CD4-positive, alpha-beta T cell treated with Interferon gamma for 1 hour (primary cell): ENCODE measurements around the gene FLOT2.
"Not testable (repeated sequence)": the region's sequence is repeated elsewhere in the genome, so short reads cannot be mapped to it uniquely, and the experiment has no call there.

Experiments used
- DNase-seq: peaks from one replicate; pipeline ENCODE4 v3.0.0-alpha.2; 2020

The FLOT2 gene

GRCh38 chr17:28867276-28867675, 30.3 kb downstream of the FLOT2 start:
- no peak for DNase-seq

- no peak for DNase-seq
Measured at GRCh38 chr17:28865946-28866752, 31.4 kb downstream of the FLOT2 start.

GRCh38 chr17:28864991-28865849, 32.3 kb downstream of the FLOT2 start:
- no peak for DNase-seq

- no peak for DNase-seq
Measured at GRCh38 chr17:28863953-28864352, 33.6 kb downstream of the FLOT2 start.

GRCh38 chr17:28862561-28862960, 35.0 kb downstream of the FLOT2 start:
- DNase-seq: no peak

- DNase-seq: no peak
Measured at GRCh38 chr17:28861393-28862203, 35.9 kb downstream of the FLOT2 start.

GRCh38 chr17:28860363-28860808, 37.1 kb downstream of the FLOT2 start:
- no peak for DNase-seq

GRCh38 chr17:28858801-28859355, 38.7 kb downstream of the FLOT2 start:
- no peak for DNase-seq

- no peak for DNase-seq
Measured at GRCh38 chr17:28857905-28858800, 39.4 kb downstream of the FLOT2 start.

GRCh38 chr17:28856028-28856574, 41.4 kb downstream of the FLOT2 start:
- DNase-seq: no peak

GRCh38 chr17:28855336-28855679, 42.2 kb downstream of the FLOT2 start:
- DNase-seq: no peak

GRCh38 chr17:28854457-28855335, 42.8 kb downstream of the FLOT2 start, which contains the start of gene ERAL1:
Gene ERAL1 (plus strand): TSS chr17:28855016. CDS start chr17:28855035, 19 bp downstream.
- DNase-seq: peak; percentile 79

GRCh38 chr17:28853295-28853694, 44.2 kb downstream of the FLOT2 start:
- DNase-seq: no peak

GRCh38 chr17:28849281-28849680, 48.3 kb downstream of the FLOT2 start:
- DNase-seq: no peak

- DNase-seq: peak; percentile 53
Measured at GRCh38 chr17:28848667-28849066, 48.9 kb downstream of the FLOT2 start.

- not testable (repeated sequence) for DNase-seq
Measured at GRCh38 chr17:28846699-28847098, 50.8 kb downstream of the FLOT2 start.

GRCh38 chr17:28846231-28846630, 51.3 kb downstream of the FLOT2 start:
- no peak for DNase-seq

GRCh38 chr17:28843816-28844148, 53.8 kb downstream of the FLOT2 start:
- DNase-seq: no peak

GRCh38 chr17:28842282-28843012, 55.1 kb downstream of the FLOT2 start, which contains the start of gene FAM222B:
Gene FAM222B (minus strand): TSS chr17:28842790. CDS start chr17:28766667, 76,123 bp downstream.
- peak; percentile 89 for DNase-seq

- no peak for DNase-seq
Measured at GRCh38 chr17:28841901-28842281, 55.6 kb downstream of the FLOT2 start.
